HepG2 (cell line): ENCODE data around the gene KL. TPM values are rescaled to one million over a fixed set of nuclear protein-coding genes. Genes with fewer than 3 reads are reported as not detected.

Source experiments
- ATAD3A ChIP-seq: sonication (generic); formaldehyde crosslinking; IDR thresholded peaks from 2 replicates; pipeline ENCODE4 v1.4.0; 2020; ENCODE audit warnings: missing genetic modification reagents
- HMGA1 ChIP-seq: sonication (generic); formaldehyde crosslinking; conservative IDR thresholded peaks from 2 replicates; pipeline ENCODE4 v1.4.0; 2020; ENCODE audit warnings: missing genetic modification reagents
- JUNB ChIP-seq: sonication (generic); formaldehyde crosslinking; IDR thresholded peaks from 2 replicates; pipeline ENCODE4 v1.8.0; 2022; ENCODE audit warnings: missing genetic modification reagents, mild to moderate bottlenecking, borderline replicate concordance
- KAT7 ChIP-seq: IDR thresholded peaks from 2 replicates; pipeline ENCODE4 v1.6.1; 2018; ENCODE audit warnings: borderline replicate concordance, missing compliant biosample characterization
- MZF1 ChIP-seq: sonication (generic); formaldehyde crosslinking; IDR thresholded peaks from 2 replicates; pipeline ENCODE4 v1.8.1; 2023; ENCODE audit warnings: mild to moderate bottlenecking, missing genetic modification reagents, borderline replicate concordance
- SP140L ChIP-seq: sonication (generic); formaldehyde crosslinking; IDR thresholded peaks from 2 replicates; pipeline ENCODE4 v1.4.0; 2020; ENCODE audit warnings: missing genetic modification reagents, borderline replicate concordance
- SYNCRIP ChIP-seq: fragments of 200-400 bp; formaldehyde crosslinking; IDR thresholded peaks from 2 replicates; pipeline ENCODE4 v1.6.1; 2018; ENCODE audit warnings: mild to moderate bottlenecking, low read depth, low read length; ENCODE audit not compliant: insufficient read depth
- THYN1 ChIP-seq: sonication (generic); formaldehyde crosslinking; IDR thresholded peaks from 2 replicates; pipeline ENCODE4 v1.8.1; 2023; ENCODE audit warnings: low read depth, mild to moderate bottlenecking, moderate library complexity, missing genetic modification reagents, borderline replicate concordance
- ZMAT3 ChIP-seq: sonication (generic); formaldehyde crosslinking; conservative IDR thresholded peaks from 2 replicates; pipeline ENCODE4 v1.7.0; 2021; ENCODE audit warnings: missing genetic modification reagents
- ZNF12 ChIP-seq: sonication (generic); formaldehyde crosslinking; IDR thresholded peaks from 2 replicates; pipeline ENCODE4 v1.5.0; 2020; ENCODE audit warnings: missing genetic modification reagents
- ZNF501 ChIP-seq: sonication (generic); formaldehyde crosslinking; IDR thresholded peaks from 2 replicates; pipeline ENCODE4 v1.5.1; 2020; ENCODE audit warnings: mild to moderate bottlenecking, moderate library complexity, missing genetic modification reagents
- ZNF775 ChIP-seq: sonication (generic); formaldehyde crosslinking; IDR thresholded peaks from 2 replicates; pipeline ENCODE4 v1.4.0; 2020; ENCODE audit warnings: missing genetic modification reagents, mild to moderate bottlenecking, moderate library complexity, borderline replicate concordance
- ZNF777 ChIP-seq: sonication (generic); formaldehyde crosslinking; IDR thresholded peaks from 2 replicates; pipeline ENCODE4 v1.4.0; 2020; ENCODE audit warnings: missing genetic modification reagents
- polyA plus RNA-seq, 8 experiments: library from polyadenylated mRNA; depleted of rRNA in 3 of 8; stranded (reverse) in 7 of 8; unstranded in 1 of 8; fragments of >200 nt; fragmentation: Illumina TruSeq in 4 of 8; extraction: Trizol in 4 of 8; gene quantifications; 2 replicates each; pipeline versions ENCODE4 v1.2.1 to v1.2.3, GENCODE V29; 2011 to 2016; ENCODE audit warnings: low read depth in 4 of 8, missing spikeins in 1 of 8, mixed read lengths in 1 of 8; ENCODE audit not compliant: insufficient read depth in 1 of 8
- total RNA-seq, 5 experiments: library from RNA; depleted of rRNA; stranded (reverse); fragments of >200 nt; fragmentation: Illumina TruSeq; extraction: Trizol; gene quantifications; 2 replicates each; pipeline ENCODE4 v1.2.3, GENCODE V29; 2016; ENCODE audit warnings: low read depth in 1 of 5
- TF ChIP-seq, protein P1 (sequence below): sonication (generic); formaldehyde crosslinking; IDR thresholded peaks from 2 replicates; pipeline ENCODE4 v1.4.0; 2020; ENCODE audit warnings: missing genetic modification reagents
- TF ChIP-seq, protein P2 (sequence below): sonication (generic); formaldehyde crosslinking; IDR thresholded peaks from 2 replicates; pipeline ENCODE4 v1.5.0; 2020; ENCODE audit warnings: mild to moderate bottlenecking, missing genetic modification reagents
- TF ChIP-seq, protein P3 (sequence below): sonication (generic); formaldehyde crosslinking; IDR thresholded peaks from 2 replicates; pipeline ENCODE4 v1.8.0; 2022; ENCODE audit warnings: mild to moderate bottlenecking, missing genetic modification reagents, moderate library complexity
- TF ChIP-seq, protein P4 (sequence below): sonication (generic); formaldehyde crosslinking; conservative IDR thresholded peaks from 2 replicates; pipeline ENCODE4 v1.4.0; 2020; ENCODE audit warnings: missing genetic modification reagents
- TF ChIP-seq, protein P5 (sequence below): sonication (generic); formaldehyde crosslinking; IDR thresholded peaks from 2 replicates; pipeline ENCODE4 v1.5.1; 2020; ENCODE audit warnings: missing genetic modification reagents, mild to moderate bottlenecking, borderline replicate concordance
- TF ChIP-seq, protein P6 (sequence below): sonication (generic); formaldehyde crosslinking; IDR thresholded peaks from 2 replicates; pipeline ENCODE4 v1.4.0; 2020; ENCODE audit warnings: missing genetic modification reagents

The KL gene
- total and polyA plus RNA-seq, 2 of the 13 experiments (the other 11 are each of a cell fraction or from before 2014, with no cell fraction given), result not detected

DNA sequence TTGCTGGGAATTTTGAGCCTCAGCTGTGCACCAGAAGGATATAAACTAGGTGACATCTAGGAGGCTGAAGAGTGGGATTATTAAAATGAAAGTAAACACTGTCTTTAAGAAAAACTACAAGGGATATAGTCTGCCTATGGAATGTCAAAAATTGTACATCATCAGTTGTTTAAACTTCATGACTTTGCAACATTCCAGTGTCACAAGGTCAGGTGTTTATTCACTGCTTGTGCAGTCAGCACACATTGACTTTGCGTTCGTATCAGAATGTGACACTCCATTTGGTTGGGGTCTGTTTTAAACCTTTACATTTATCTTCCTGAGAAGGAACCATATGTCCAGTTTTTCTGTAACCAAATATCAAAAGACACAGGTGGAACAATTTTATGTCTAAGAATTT lies 85.6 kb downstream of the KL start (continued):
- no peak for TF ChIP-seq ZNF775
- no peak for TF ChIP-seq KAT7 (CRISPR knock-in tag)
- TF ChIP-seq HMGA1 (CRISPR knock-in tag), result no peak
- no peak for TF ChIP-seq SYNCRIP
- no peak for TF ChIP-seq ZMAT3 (CRISPR knock-in tag)
- TF ChIP-seq, protein P1, sequence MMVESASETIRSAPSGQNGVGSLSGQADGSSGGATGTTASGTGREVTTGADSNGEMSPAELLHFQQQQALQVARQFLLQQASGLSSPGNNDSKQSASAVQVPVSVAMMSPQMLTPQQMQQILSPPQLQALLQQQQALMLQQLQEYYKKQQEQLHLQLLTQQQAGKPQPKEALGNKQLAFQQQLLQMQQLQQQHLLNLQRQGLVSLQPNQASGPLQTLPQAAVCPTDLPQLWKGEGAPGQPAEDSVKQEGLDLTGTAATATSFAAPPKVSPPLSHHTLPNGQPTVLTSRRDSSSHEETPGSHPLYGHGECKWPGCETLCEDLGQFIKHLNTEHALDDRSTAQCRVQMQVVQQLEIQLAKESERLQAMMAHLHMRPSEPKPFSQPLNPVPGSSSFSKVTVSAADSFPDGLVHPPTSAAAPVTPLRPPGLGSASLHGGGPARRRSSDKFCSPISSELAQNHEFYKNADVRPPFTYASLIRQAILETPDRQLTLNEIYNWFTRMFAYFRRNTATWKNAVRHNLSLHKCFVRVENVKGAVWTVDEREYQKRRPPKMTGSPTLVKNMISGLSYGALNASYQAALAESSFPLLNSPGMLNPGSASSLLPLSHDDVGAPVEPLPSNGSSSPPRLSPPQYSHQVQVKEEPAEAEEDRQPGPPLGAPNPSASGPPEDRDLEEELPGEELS (CRISPR knock-in tag), result peak; percentile 55
- TF ChIP-seq, protein P2, sequence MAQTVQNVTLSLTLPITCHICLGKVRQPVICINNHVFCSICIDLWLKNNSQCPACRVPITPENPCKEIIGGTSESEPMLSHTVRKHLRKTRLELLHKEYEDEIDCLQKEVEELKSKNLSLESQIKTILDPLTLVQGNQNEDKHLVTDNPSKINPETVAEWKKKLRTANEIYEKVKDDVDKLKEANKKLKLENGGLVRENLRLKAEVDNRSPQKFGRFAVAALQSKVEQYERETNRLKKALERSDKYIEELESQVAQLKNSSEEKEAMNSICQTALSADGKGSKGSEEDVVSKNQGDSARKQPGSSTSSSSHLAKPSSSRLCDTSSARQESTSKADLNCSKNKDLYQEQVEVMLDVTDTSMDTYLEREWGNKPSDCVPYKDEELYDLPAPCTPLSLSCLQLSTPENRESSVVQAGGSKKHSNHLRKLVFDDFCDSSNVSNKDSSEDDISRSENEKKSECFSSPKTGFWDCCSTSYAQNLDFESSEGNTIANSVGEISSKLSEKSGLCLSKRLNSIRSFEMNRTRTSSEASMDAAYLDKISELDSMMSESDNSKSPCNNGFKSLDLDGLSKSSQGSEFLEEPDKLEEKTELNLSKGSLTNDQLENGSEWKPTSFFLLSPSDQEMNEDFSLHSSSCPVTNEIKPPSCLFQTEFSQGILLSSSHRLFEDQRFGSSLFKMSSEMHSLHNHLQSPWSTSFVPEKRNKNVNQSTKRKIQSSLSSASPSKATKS, result no peak
- no peak for TF ChIP-seq ZNF12 (CRISPR knock-in tag)
- TF ChIP-seq, protein P3, sequence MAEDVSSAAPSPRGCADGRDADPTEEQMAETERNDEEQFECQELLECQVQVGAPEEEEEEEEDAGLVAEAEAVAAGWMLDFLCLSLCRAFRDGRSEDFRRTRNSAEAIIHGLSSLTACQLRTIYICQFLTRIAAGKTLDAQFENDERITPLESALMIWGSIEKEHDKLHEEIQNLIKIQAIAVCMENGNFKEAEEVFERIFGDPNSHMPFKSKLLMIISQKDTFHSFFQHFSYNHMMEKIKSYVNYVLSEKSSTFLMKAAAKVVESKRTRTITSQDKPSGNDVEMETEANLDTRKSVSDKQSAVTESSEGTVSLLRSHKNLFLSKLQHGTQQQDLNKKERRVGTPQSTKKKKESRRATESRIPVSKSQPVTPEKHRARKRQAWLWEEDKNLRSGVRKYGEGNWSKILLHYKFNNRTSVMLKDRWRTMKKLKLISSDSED (CRISPR knock-in tag), result no peak
- TF ChIP-seq THYN1 (CRISPR knock-in tag), result no peak
- no peak for TF ChIP-seq ZNF777 (CRISPR knock-in tag)
- TF ChIP-seq ATAD3A (CRISPR knock-in tag), result no peak
- TF ChIP-seq, protein P4, sequence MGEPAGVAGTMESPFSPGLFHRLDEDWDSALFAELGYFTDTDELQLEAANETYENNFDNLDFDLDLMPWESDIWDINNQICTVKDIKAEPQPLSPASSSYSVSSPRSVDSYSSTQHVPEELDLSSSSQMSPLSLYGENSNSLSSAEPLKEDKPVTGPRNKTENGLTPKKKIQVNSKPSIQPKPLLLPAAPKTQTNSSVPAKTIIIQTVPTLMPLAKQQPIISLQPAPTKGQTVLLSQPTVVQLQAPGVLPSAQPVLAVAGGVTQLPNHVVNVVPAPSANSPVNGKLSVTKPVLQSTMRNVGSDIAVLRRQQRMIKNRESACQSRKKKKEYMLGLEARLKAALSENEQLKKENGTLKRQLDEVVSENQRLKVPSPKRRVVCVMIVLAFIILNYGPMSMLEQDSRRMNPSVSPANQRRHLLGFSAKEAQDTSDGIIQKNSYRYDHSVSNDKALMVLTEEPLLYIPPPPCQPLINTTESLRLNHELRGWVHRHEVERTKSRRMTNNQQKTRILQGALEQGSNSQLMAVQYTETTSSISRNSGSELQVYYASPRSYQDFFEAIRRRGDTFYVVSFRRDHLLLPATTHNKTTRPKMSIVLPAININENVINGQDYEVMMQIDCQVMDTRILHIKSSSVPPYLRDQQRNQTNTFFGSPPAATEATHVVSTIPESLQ (CRISPR knock-in tag), result no peak
- no peak for TF ChIP-seq ZNF501 (CRISPR knock-in tag)
- no peak for TF ChIP-seq JUNB
- TF ChIP-seq, protein P5, sequence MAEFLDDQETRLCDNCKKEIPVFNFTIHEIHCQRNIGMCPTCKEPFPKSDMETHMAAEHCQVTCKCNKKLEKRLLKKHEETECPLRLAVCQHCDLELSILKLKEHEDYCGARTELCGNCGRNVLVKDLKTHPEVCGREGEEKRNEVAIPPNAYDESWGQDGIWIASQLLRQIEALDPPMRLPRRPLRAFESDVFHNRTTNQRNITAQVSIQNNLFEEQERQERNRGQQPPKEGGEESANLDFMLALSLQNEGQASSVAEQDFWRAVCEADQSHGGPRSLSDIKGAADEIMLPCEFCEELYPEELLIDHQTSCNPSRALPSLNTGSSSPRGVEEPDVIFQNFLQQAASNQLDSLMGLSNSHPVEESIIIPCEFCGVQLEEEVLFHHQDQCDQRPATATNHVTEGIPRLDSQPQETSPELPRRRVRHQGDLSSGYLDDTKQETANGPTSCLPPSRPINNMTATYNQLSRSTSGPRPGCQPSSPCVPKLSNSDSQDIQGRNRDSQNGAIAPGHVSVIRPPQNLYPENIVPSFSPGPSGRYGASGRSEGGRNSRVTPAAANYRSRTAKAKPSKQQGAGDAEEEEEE (CRISPR knock-in tag), result no peak
- TF ChIP-seq SP140L (CRISPR knock-in tag), result no peak
- no peak for TF ChIP-seq MZF1 (CRISPR knock-in tag)
- TF ChIP-seq, protein P6, sequence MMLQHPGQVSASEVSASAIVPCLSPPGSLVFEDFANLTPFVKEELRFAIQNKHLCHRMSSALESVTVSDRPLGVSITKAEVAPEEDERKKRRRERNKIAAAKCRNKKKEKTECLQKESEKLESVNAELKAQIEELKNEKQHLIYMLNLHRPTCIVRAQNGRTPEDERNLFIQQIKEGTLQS (CRISPR knock-in tag), result 0 out of 2 replicates have a peak, but pooled peaks have one; percentile 32
